H1 (cell line): ENCODE data around the gene UBE2V1. TPM values are rescaled to one million over a fixed set of nuclear protein-coding genes. Genes with fewer than 3 reads are reported as not detected.

Experiments used
- BRCA1 ChIP-seq: IDR thresholded peaks from 2 replicates; pipeline ENCODE4 v1.6.1; 2012; ENCODE audit warnings: low read depth, low read length, improper control_type of control experiment
- CHD1 ChIP-seq: IDR thresholded peaks from 2 replicates; pipeline ENCODE4 v1.6.1; 2012; ENCODE audit warnings: low read depth, low read length, improper control_type of control experiment
- SRF ChIP-seq: IDR thresholded peaks from 2 replicates; pipeline ENCODE4 v1.6.1; 2011; ENCODE audit warnings: mild to moderate bottlenecking, low read depth, low read length, moderate library complexity
- SUZ12 ChIP-seq: fragments of 200-600 bp; sonication (generic); IDR thresholded peaks from 2 replicates; pipeline ENCODE4 v1.6.1; 2012; ENCODE audit warnings: mild to moderate bottlenecking, inconsistent platforms, low read length, moderate library complexity, mixed read lengths
- polyA plus RNA-seq, 7 experiments: library from polyadenylated mRNA; depleted of rRNA in 3 of 7; stranded (reverse) in 5 of 7; unstranded in 2 of 7; fragments of >200 nt in 5 of 7; fragments of 200-250 nt in 2 of 7; gene quantifications; 1 replicate in 5 of 7; 2 replicates in 1 of 7; 4 replicates in 1 of 7; pipeline versions ENCODE4 v1.2.1 to v1.2.3, GENCODE V29; 2011 to 2013; ENCODE audit warnings: missing spikeins in 2 of 7, mixed read lengths in 2 of 7
- total RNA-seq: library from RNA; stranded (reverse); fragmentation: NEBNext Ultra II Directional; extraction: Animal tissue kit (Norgen Biotek cat#: 25700); gene quantifications from 2 replicates; pipeline ENCODE4 v1.2.1, GENCODE V29; 2021

The UBE2V1 gene
- total and polyA plus RNA-seq, 2 of the 8 experiments (the other 6 are each of a cell fraction or from before 2014, with no cell fraction given) = 141 to 184 TPM

GRCh38 chr20:50055524-50056083 is 57.3 kb downstream of the UBE2V1 start (continued):
- TF ChIP-seq SUZ12 (no peak), SRF (no peak), BRCA1 (no peak), CHD1 (no peak)
